Measurements from ENCODE around the gene UBXN1.
"Not testable (repeated sequence)": the region's sequence is repeated elsewhere in the genome, so short reads cannot be mapped to it uniquely, and the experiment has no call there.

UBXN1 gene

DNA sequence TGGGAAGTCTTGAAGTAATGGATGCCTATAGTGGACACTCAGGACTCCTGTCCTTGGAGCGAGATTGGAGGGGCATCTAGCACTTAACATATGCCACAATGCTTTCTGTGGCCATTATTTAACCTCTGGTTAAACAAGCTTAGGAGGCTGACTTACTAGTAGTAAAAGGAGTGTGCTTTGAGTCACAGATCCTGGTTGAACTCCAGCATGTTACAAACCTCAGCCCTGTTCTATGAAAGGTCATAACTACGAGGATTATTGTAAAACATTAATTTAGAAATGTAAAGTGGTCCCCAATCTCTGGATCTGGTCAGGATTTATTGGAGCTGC, 5.7 kb downstream of the UBXN1 start:
- no peak for DNase-seq (ENCODE audit: low read depth in 2 of 2, low spot score in 1 of 2)

- peak; percentile 53 to 67 for DNase-seq (ENCODE audit: low read depth in 2 of 2, low spot score in 1 of 2)
Measured at GRCh38 chr11:62671608-62672389, 7.1 kb downstream of the UBXN1 start, which contains the start of the genes LBHD1 and UQCC3. Gene LBHD1, minus strand, starts transcription at chr11:62672267. Its CDS starts 2,236 bp downstream, at chr11:62670031. Gene UQCC3, plus strand, starts transcription at chr11:62671673. Its CDS starts 73 bp downstream, at chr11:62671746.

GRCh38 chr11:62671236-62671607, 7.7 kb downstream of the UBXN1 start:
- DNase-seq (ENCODE audit: low read depth in 2 of 2, low spot score in 1 of 2): no peak

GRCh38 chr11:62669420-62670161, 9.3 kb downstream of the UBXN1 start:
- DNase-seq (ENCODE audit: low read depth in 2 of 2, low spot score in 1 of 2): no peak

GRCh38 chr11:62667460-62667859, 11.4 kb downstream of the UBXN1 start:
- DNase-seq (ENCODE audit: low read depth in 2 of 2, low spot score in 1 of 2): no peak

- DNase-seq (ENCODE audit: low read depth in 2 of 2, low spot score in 1 of 2): no peak
Measured at GRCh38 chr11:62666259-62666926, 12.5 kb downstream of the UBXN1 start.

DNA sequence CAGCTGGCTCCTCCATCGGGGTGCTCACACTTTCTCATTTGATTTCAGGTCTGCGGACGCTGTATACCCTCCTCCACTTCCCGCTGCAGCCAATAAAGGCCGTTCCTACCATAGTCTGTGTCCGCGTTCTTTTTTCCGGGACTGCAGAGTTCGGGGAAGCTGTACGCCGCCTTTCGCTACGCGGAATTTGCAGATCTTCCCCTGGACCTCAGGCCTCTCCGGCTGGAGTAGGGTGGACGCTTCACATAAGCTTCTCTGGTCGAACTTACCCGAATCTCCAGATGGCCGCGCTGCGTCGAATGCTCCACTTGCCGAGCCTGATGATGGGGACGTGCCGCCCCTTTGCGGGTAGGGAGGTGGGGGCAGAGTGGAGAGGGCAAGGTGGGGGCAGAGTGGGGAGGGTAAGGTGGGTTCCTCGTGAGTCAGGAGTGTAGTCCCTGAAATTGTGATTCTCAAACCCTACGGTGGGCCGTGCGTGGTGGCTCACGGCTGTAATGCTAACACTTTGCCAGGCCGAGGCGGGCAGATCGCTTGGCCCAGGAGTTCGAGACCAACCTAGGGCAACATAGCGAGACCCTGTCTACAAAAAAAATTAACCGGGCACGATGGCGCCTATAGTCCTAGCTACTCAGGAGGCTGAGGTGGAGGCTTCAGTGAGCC, 13.1 kb downstream of the UBXN1 start:
- DNase-seq (ENCODE audit: low read depth in 2 of 2, low spot score in 1 of 2): peak in 1 of 2 donors; percentile 64

DNA sequence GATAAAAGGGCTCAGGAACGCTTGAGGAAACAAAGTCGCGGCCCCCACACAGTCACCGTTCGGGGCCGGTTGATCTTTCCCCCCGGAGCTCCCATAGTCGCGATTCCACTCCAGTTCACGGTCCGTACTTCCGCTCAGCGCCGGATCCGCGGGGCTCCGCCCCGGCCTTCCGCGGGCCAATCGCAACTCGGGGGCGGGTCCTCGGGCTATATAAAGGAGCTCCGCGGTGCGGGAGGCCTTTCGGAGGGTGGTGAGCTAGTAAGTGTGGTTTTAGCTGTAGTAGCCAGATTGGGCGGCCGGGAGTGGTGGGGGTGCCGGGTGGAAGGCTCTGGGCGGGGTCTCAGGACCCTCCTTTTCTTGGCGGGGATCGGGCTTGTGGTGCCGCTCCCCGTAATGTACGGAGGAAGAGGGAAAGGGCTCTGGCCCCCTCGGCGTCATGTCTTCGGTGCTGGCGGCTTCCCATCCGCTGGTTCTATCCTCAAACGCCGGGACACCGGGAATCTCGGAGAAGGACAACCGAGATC, 13.7 kb downstream of the UBXN1 start, which contains the start of the genes C11orf98 and CSKMT:
Gene C11orf98, minus strand, starts transcription at position 136 of the 524 bp plus-strand sequence. Its CDS starts 41 bp downstream, at position 95.
Gene CSKMT, plus strand, starts transcription at position 238 of the 524 bp plus-strand sequence. CDS start 568 bp downstream, outside the sequence.
- peak; percentile 91 to 92 for DNase-seq (ENCODE audit: low read depth in 2 of 2, low spot score in 1 of 2)

- DNase-seq (ENCODE audit: low read depth in 2 of 2, low spot score in 1 of 2): no peak
Measured at GRCh38 chr11:62664405-62665074, 14.3 kb downstream of the UBXN1 start.

DNA sequence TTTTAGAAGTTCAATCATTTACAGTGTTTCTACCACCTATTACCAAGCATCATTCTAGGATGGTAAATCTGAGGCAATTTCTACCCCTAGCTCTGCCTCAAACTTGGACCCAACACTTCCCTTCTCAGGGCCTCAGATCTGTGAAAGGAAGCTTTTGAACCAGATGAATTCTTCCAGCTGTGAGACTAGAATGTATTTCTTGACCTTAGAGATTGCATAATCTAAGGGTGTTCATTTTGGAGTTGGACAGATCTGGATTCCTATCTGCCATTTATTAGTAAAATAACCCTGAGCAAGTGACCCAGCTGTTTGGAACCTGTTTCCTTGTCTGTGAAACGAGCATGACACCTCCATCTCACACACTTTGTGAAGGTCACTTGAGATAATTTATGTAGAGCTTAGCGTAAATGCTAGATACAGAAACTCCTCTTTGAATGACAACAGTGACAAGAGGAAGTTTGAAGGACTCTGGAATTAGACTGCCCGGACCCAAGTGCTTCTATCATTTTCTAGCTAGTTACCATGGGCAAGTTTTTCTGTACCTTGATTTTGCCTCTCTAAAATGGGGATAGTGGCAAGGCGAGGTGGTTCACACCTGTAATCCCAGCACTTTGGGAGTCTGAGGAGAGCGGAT, 22.0 kb downstream of the UBXN1 start:
- no peak for DNase-seq (ENCODE audit: low read depth in 2 of 2, low spot score in 1 of 2)

- no peak for DNase-seq (ENCODE audit: low read depth in 2 of 2, low spot score in 1 of 2)
Measured at GRCh38 chr11:62654297-62654696, 24.6 kb downstream of the UBXN1 start.

DNA sequence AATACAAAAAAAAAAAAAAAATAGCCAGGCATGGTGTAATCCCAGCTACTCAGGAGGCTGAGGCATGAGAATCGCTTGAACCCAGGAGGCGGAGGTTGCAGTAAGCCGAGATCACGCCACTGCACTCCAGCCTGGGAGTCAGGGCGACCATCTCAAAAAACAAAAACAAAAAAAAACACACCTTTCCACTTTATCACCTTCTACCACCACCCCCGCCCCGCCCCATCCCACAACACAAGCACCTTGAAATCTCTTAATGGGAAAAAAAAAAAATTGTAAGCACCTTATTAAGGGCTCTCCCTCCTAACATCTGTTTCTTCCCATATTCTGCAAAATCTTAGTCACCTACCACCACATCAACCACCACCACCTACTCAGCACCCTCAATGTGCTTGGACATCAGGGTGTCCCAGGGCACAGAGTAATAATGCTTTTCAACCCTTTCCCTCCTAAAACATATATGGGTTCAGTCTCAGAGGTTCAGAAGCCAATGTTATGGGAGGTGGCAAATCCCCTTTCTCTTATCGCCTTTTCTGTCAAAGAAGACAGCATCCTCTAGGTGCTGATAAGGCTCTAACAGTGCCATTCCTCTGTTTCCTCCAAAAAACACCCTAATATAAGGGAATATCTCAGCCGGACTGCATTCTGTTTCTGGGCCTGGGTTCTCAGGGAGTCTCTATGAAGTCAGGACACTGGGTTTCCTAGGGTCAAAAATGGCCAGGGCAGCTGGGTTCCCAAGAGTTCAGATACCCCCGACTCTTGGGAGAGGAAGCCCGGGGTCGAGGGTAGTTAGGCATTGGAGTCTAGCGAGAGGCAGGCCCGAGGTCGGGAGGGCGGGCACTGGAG, 26.5 kb downstream of the UBXN1 start:
- DNase-seq (ENCODE audit: low read depth in 2 of 2, low spot score in 1 of 2): no peak

DNA sequence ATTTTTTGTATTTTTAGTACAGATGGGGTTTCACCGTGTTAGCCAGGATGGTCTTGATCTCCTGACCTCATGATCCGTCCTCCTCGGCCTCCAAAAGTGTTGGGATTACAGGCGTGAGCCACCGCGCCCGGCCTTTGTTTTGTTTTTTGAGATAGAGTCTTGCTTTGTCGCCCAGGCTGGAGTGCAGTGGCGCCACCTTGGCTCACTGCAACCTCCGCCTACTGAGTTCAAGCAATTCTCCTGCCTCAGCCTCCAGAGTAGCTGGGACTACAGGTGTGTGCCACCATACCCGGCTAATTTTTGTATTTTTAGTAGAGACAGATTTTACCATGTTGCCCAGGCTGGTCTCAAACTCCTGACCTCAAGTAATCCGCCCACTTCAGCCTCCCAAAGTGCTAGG, 28.6 kb downstream of the UBXN1 start:
- DNase-seq (ENCODE audit: low read depth in 2 of 2, low spot score in 1 of 2): not testable (repeated sequence)

- DNase-seq (ENCODE audit: low read depth in 2 of 2, low spot score in 1 of 2): no peak
Measured at GRCh38 chr11:62649486-62649885, 29.4 kb downstream of the UBXN1 start.

DNA sequence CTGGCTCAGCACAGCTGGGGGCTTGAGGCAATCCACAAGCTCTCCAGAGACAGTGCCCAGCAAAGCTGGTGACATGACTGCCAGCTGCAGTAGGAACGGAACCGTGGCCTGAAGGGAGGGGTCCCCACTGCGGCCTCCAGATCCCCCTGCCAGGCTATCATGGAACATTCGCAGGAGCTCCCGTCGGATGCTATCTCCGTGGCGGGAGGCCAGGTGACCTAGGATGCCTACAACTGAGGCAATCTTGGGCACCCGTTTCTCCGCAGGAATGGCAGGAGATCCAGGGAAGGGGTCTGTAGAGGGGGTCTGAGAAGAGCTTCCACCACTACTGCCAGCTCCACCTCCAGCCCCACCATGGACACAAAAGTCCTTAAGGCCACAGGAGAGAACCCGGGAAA, 29.9 kb downstream of the UBXN1 start:
- DNase-seq (ENCODE audit: low read depth in 2 of 2, low spot score in 1 of 2): no peak

- DNase-seq (ENCODE audit: low read depth in 2 of 2, low spot score in 1 of 2): no peak
Measured at GRCh38 chr11:62648185-62648966, 30.5 kb downstream of the UBXN1 start.

DNA sequence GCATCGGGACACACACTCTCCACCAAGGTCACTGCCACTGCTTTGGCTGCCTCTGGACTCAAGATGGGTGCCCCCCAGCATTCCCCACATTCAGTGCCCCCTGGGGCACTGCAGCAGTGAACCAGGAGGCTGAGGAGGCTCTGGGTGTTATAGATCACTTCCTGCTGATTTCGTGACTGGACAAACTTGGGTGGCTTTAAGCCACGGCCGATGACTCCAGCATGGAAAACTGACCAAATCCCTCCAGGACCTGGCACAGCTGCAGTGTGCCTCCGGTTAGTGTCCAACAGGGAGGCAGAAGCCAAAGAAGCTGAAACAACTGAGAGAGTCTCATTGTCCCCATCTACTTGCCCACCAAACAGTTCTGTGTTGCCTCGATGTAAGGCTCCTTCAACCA, 31.3 kb downstream of the UBXN1 start:
- DNase-seq (ENCODE audit: low read depth in 2 of 2, low spot score in 1 of 2): no peak
